Thyroid gland (tissue), 4 donors: ENCODE measurements around the gene CIRBP.

Source experiments
- CTCF ChIP-seq, 6 experiments: fragments of 200-600 bp in 3 of 6; fragments of 450-650 bp in 3 of 6; sonication (generic) in 3 of 6; IDR thresholded peaks; one replicate each; pipeline ENCODE4 v1.5.1; 2016 to 2019; ENCODE audit warnings: antibody characterized with exemption in 6 of 6, mild to moderate bottlenecking in 2 of 6, inconsistent platforms in 1 of 6, moderate library complexity in 1 of 6
- POLR2A ChIP-seq, 2 donors: fragments of 450-650 bp; IDR thresholded peaks; one replicate each; pipeline ENCODE4 v1.6.1; 2017; ENCODE audit warnings: antibody characterized with exemption in 2 of 2, mild to moderate bottlenecking in 2 of 2, moderate library complexity in 1 of 2

GRCh38 chr19:1257475-1258162 is 11.5 kb upstream of the CIRBP start:
- no peak for TF ChIP-seq CTCF (IDR thresholded peaks at IDR 0.05)
- no peak for TF ChIP-seq POLR2A (IDR thresholded peaks at IDR 0.05)
